OCI-LY1 (cell line): ENCODE results near the gene CACNA2D4.
A peak's percentile ranks its signal among the peaks of the same experiment; 100 is the strongest.

ENCODE experiments used
- H2AFZ ChIP-seq: fragments of 200-600 bp; sonication (generic), shearing (Covaris generic); 2 replicates; pipeline ENCODE4 v1.6.0; 2014; ENCODE audit warnings: antibody characterized with exemption, mild to moderate bottlenecking, low read length
- H3F3A ChIP-seq: fragments of 200-600 bp; sonication (generic), shearing (Covaris generic); 2 replicates; pipeline ENCODE4 v1.6.0; 2014; ENCODE audit warnings: mild to moderate bottlenecking, antibody characterized with exemption, low read length, moderate library complexity; ENCODE audit not compliant: insufficient read depth
- H3K27ac ChIP-seq: fragments of 200-600 bp; sonication (generic); 2 replicates; pipeline ENCODE4 v1.5.1; 2014; ENCODE audit warnings: low read length, mixed run types, mild to moderate bottlenecking, low read depth; ENCODE audit not compliant: poor library complexity, severe bottlenecking
- H3K27me3 ChIP-seq: fragments of 200-600 bp; sonication (generic); 2 replicates; pipeline ENCODE4 v1.6.0; 2014; ENCODE audit warnings: antibody characterized with exemption, mild to moderate bottlenecking, low read length, moderate library complexity; ENCODE audit not compliant: insufficient read depth
- H3K36me3 ChIP-seq: fragments of 200-600 bp; sonication (generic); 2 replicates; pipeline ENCODE4 v1.6.1; 2014; ENCODE audit warnings: mild to moderate bottlenecking, antibody characterized with exemption, low read length, moderate library complexity, mixed read lengths; ENCODE audit not compliant: insufficient read depth
- H3K4me1 ChIP-seq: fragments of 200-600 bp; sonication (generic); 2 replicates; pipeline ENCODE4 v1.5.1; 2014; ENCODE audit warnings: mild to moderate bottlenecking, low read length, moderate library complexity; ENCODE audit not compliant: insufficient read depth, severe bottlenecking
- H3K4me2 ChIP-seq: fragments of 200-600 bp; sonication (generic), shearing (Covaris generic); 2 replicates; pipeline ENCODE4 v1.6.1; 2014; ENCODE audit warnings: low read length
- H3K4me3 ChIP-seq: fragments of 200-600 bp; sonication (generic); 2 replicates; pipeline ENCODE4 v1.5.1; 2014; ENCODE audit warnings: low read length, low read depth, mild to moderate bottlenecking, mixed read lengths; ENCODE audit not compliant: poor library complexity, severe bottlenecking
- H3K79me2 ChIP-seq: fragments of 200-600 bp; shearing (Covaris generic); 2 replicates; pipeline ENCODE4 v1.6.1; 2016; ENCODE audit warnings: mixed run types, low read length, mixed read lengths; ENCODE audit not compliant: insufficient read depth
- H3K9ac ChIP-seq: fragments of 200-600 bp; sonication (generic), shearing (Covaris generic); 2 replicates; pipeline ENCODE4 v1.6.1; 2014; ENCODE audit warnings: mild to moderate bottlenecking, low read length, mixed read lengths
- H3K9me2 ChIP-seq: fragments of 200-600 bp; sonication (generic), shearing (Covaris generic); 2 replicates; pipeline ENCODE4 v1.6.1; 2014; ENCODE audit warnings: low read depth, mild to moderate bottlenecking, low read length, mixed read lengths
- H3K9me3 ChIP-seq: fragments of 200-600 bp; shearing (Covaris generic); 2 replicates; pipeline ENCODE4 v1.6.1; 2014; ENCODE audit warnings: low read length, mixed read lengths
- H4K20me1 ChIP-seq: fragments of 200-600 bp; sonication (generic), shearing (Covaris generic); 2 replicates; pipeline ENCODE4 v1.6.0; 2016; ENCODE audit warnings: mild to moderate bottlenecking, low read length; ENCODE audit not compliant: insufficient read depth
- CTCF ChIP-seq: fragments of 200-600 bp; sonication (generic), shearing (Covaris generic); IDR thresholded peaks from 2 replicates; pipeline ENCODE4 v1.5.1; 2017; ENCODE audit warnings: mild to moderate bottlenecking, antibody characterized with exemption, low read length, moderate library complexity, mixed read lengths
- EZH2 ChIP-seq: fragments of 200-600 bp; sonication (generic), shearing (Covaris generic); IDR thresholded peaks from 2 replicates; pipeline ENCODE4 v1.8.0; 2017; ENCODE audit warnings: borderline replicate concordance, mixed run types, mild to moderate bottlenecking, antibody characterized with exemption, low read length, moderate library complexity, mixed read lengths

CACNA2D4 gene

GRCh38 chr12:1919284-1919683 is 832 bp upstream of the CACNA2D4 start:
- Histone ChIP-seq H3K79me2 (no peaks in the 10 kb centered on the region), H3K27ac (no peak overlapping the region), H4K20me1 (no peaks in the 10 kb centered on the region), H3K9me3 (no peaks in the 10 kb centered on the region), H2AFZ (no peak overlapping the region), H3F3A (no peaks in the 10 kb centered on the region), H3K27me3 (no peaks in the 10 kb centered on the region; the same call in none of the 2 replicates), H3K9me2 (no peaks in the 10 kb centered on the region), H3K4me3 (no peak overlapping the region), H3K36me3 (no peaks in the 10 kb centered on the region), H3K4me1 (peaks cover 9% of the 10 kb centered on the region), H3K9ac (no peak overlapping the region), H3K4me2 (no peak overlapping the region)
- no peak for TF ChIP-seq EZH2
- TF ChIP-seq CTCF: no peak

DNA sequence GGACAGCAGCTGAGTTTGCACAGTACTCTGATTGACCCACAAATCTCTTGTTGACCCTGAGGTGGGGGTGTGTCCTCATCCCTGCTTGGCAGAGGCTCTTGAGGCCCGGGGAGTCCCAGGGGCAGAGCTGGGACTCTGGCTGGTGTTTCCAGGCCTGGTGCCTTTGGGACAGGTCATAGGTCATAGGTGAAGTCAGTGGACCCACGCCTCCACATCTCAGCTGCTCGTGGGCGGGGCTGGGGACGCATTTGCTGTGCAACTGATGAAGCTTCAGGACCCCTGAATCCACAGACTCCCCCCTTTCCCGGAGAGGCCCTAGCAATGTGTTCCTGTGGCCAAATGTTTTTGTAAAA is 408 bp upstream of the CACNA2D4 start:
- no peaks in the 10 kb centered on the region for H3K36me3 ChIP-seq
- H3K9me3 ChIP-seq: no peaks in the 10 kb centered on the region
- H3K27ac ChIP-seq: no peak overlapping the region
- H3K4me2 ChIP-seq: no peak overlapping the region
- H3K4me3 ChIP-seq: no peak overlapping the region
- H3K79me2 ChIP-seq: no peaks in the 10 kb centered on the region
- TF ChIP-seq EZH2 (no peak), CTCF (no peak)
- no peaks in the 10 kb centered on the region for H3F3A ChIP-seq
- peaks cover 8% of the 10 kb centered on the region for H3K4me1 ChIP-seq
- no peaks in the 10 kb centered on the region for H4K20me1 ChIP-seq
- no peaks in the 10 kb centered on the region; the same call in none of the 2 replicates for H3K27me3 ChIP-seq
- H2AFZ ChIP-seq: no peak overlapping the region
- H3K9me2 ChIP-seq: no peaks in the 10 kb centered on the region
- no peak overlapping the region for H3K9ac ChIP-seq

GRCh38 chr12:1917172-1918070 is 1.0 kb downstream of the CACNA2D4 start:
- Histone ChIP-seq H3K9me2 (no peaks in the 10 kb centered on the region), H3K27me3 (no peaks in the 10 kb centered on the region; the same call in 1 of the 2 replicates), H3K79me2 (no peaks in the 10 kb centered on the region), H4K20me1 (no peaks in the 10 kb centered on the region), H3K9me3 (no peaks in the 10 kb centered on the region), H3K36me3 (no peaks in the 10 kb centered on the region), H3K9ac (no peak overlapping the region), H3F3A (no peaks in the 10 kb centered on the region), H3K27ac (no peak overlapping the region), H3K4me2 (no peak overlapping the region), H3K4me1 (peaks cover 8% of the 10 kb centered on the region), H3K4me3 (no peak overlapping the region), H2AFZ (no peak overlapping the region)
- TF ChIP-seq CTCF: no peak
- peak; percentile 19; the same call in 1 of the 2 replicates for TF ChIP-seq EZH2
